ENCODE measurements around the gene ATXN1. TPM values are rescaled to one million over a fixed set of nuclear protein-coding genes. Genes with fewer than 3 reads are reported as not detected.

ATXN1 gene
- total RNA-seq, 1 experiment from 2014 or later: 19.7 TPM

- Mint-ChIP-seq H3K4me1 (ENCODE audit: low read depth, unreplicated experiment) (peaks cover 8% of the 10 kb centered on the region), H3K4me3 (ENCODE audit: low read depth, unreplicated experiment) (no peak overlapping the region), H3K9me3 (ENCODE audit: low read depth, unreplicated experiment) (no peaks in the 10 kb centered on the region), H3K36me3 (ENCODE audit: insufficient read depth, unreplicated experiment) (no peaks in the 10 kb centered on the region), H3K27me3 (ENCODE audit: unreplicated experiment) (no peaks in the 10 kb centered on the region), H3K27ac (ENCODE audit: unreplicated experiment) (no peak overlapping the region)
- no peak for DNase-seq
- no peak for TF ChIP-seq CTCF (IDR thresholded peaks at IDR 0.05; ENCODE audit: unreplicated experiment)
- BruUV-seq (replicated peaks): no TSS peak
- CTCF ChIA-PET: no interaction called here
- intact Hi-C loops (cut with micrococcal nuclease; ENCODE audit: unreplicated experiment): no loop called here
Observed at GRCh38 chr6:16719488-16719887, 41.8 kb downstream of the ATXN1 start.

GRCh38 chr6:16718356-16718755 is 42.9 kb downstream of the ATXN1 start:
- CTCF ChIA-PET: no interaction called here
- no TSS peak for BruUV-seq (replicated peaks)
- intact Hi-C loops (cut with micrococcal nuclease; ENCODE audit: unreplicated experiment): no loop called here
- DNase-seq: no peak
- no peaks in the 10 kb centered on the region for H3K9me3 Mint-ChIP-seq (ENCODE audit: low read depth, unreplicated experiment)
- H3K4me3 Mint-ChIP-seq (ENCODE audit: low read depth, unreplicated experiment): no peak overlapping the region
- no peaks in the 10 kb centered on the region for H3K27me3 Mint-ChIP-seq (ENCODE audit: unreplicated experiment)
- H3K4me1 Mint-ChIP-seq (ENCODE audit: low read depth, unreplicated experiment): peaks cover 12% of the 10 kb centered on the region
- H3K27ac Mint-ChIP-seq (ENCODE audit: unreplicated experiment): no peak overlapping the region
- no peak for TF ChIP-seq CTCF (IDR thresholded peaks at IDR 0.05; ENCODE audit: unreplicated experiment)
- H3K36me3 Mint-ChIP-seq (ENCODE audit: insufficient read depth, unreplicated experiment): no peaks in the 10 kb centered on the region

- DNase-seq: no peak
- no peaks in the 10 kb centered on the region for H3K9me3 Mint-ChIP-seq (ENCODE audit: low read depth, unreplicated experiment)
- no TSS peak for BruUV-seq (replicated peaks)
- CTCF ChIA-PET: no interaction called here
- peaks cover 6% of the 10 kb centered on the region for H3K36me3 Mint-ChIP-seq (ENCODE audit: insufficient read depth, unreplicated experiment)
- H3K27me3 Mint-ChIP-seq (ENCODE audit: unreplicated experiment): no peaks in the 10 kb centered on the region
- intact Hi-C loops (cut with micrococcal nuclease; ENCODE audit: unreplicated experiment): no loop called here
- TF ChIP-seq CTCF (IDR thresholded peaks at IDR 0.05; ENCODE audit: unreplicated experiment): no peak
- H3K4me1 Mint-ChIP-seq (ENCODE audit: low read depth, unreplicated experiment): peaks cover 20% of the 10 kb centered on the region
- H3K27ac Mint-ChIP-seq (ENCODE audit: unreplicated experiment): no peak overlapping the region
- H3K4me3 Mint-ChIP-seq (ENCODE audit: low read depth, unreplicated experiment): no peak overlapping the region
Observed at GRCh38 chr6:16717275-16717942, 43.9 kb downstream of the ATXN1 start.

GRCh38 chr6:16716321-16716858 is 44.9 kb downstream of the ATXN1 start:
- Mint-ChIP-seq H3K36me3 (ENCODE audit: insufficient read depth, unreplicated experiment) (peaks cover 16% of the 10 kb centered on the region), H3K4me3 (ENCODE audit: low read depth, unreplicated experiment) (no peak overlapping the region), H3K27ac (ENCODE audit: unreplicated experiment) (no peak overlapping the region), H3K9me3 (ENCODE audit: low read depth, unreplicated experiment) (no peaks in the 10 kb centered on the region), H3K4me1 (ENCODE audit: low read depth, unreplicated experiment) (peaks cover 30% of the 10 kb centered on the region), H3K27me3 (ENCODE audit: unreplicated experiment) (no peaks in the 10 kb centered on the region)
- intact Hi-C loops (cut with micrococcal nuclease; ENCODE audit: unreplicated experiment): no loop called here
- TF ChIP-seq CTCF (IDR thresholded peaks at IDR 0.05; ENCODE audit: unreplicated experiment): no peak
- no peak for DNase-seq
- CTCF ChIA-PET: no interaction called here
- no TSS peak for BruUV-seq (replicated peaks)

Data from Calu3 (cell line).